SK-N-SH (cell line): ENCODE results near the gene LAMC2. TPM values are rescaled to one million over a fixed set of nuclear protein-coding genes. Genes with fewer than 3 reads are reported as not detected.

Source experiments
- CTCF ChIA-PET: fragments of 300-600, 350-600 bp; formaldehyde crosslinking; extraction: SDS; loops from one replicate; lab custom pipeline; 2021; lab: Yijun Ruan, JAX
- POLR2A ChIA-PET: fragments of 350-600 bp; sonication (Branson Sonifier 250); formaldehyde crosslinking; extraction: SDS; loops from one replicate; lab custom pipeline; 2020; ENCODE audit warnings: antibody characterized with exemption, inconsistent platforms; lab: Yijun Ruan, JAX
- DNase-seq: peaks from one replicate; pipeline ENCODE4 v3.0.0; 2012
- H2AFZ ChIP-seq: fragments of 200-600 bp; sonication (generic); 2 replicates; pipeline ENCODE4 v1.8.1; 2016; ENCODE audit warnings: antibody characterized with exemption, mild to moderate bottlenecking, low read depth
- H3F3A ChIP-seq: fragments of 200-600 bp; sonication (generic); replicated peaks from 2 replicates; pipeline ENCODE3; 2016; ENCODE audit warnings: antibody characterized with exemption, mild to moderate bottlenecking; ENCODE audit not compliant: insufficient read depth
- H3K27ac ChIP-seq, 2 experiments: fragments of 200-500 bp in 1 of 2; fragments of 200-600 bp in 1 of 2; sonication (Bioruptor generic) in 1 of 2; sonication (generic), shearing (Covaris generic) in 1 of 2; 2 replicates each; pipeline versions ENCODE4 v1.5.1 to v1.6.1; 2014 to 2016; ENCODE audit warnings: low read depth in 2 of 2, inconsistent platforms in 1 of 2, low read length in 1 of 2, mild to moderate bottlenecking in 1 of 2, mixed read lengths in 1 of 2
- H3K27me3 ChIP-seq: fragments of 200-600 bp; sonication (generic), shearing (Covaris generic); 2 replicates; pipeline ENCODE4 v1.6.1; 2016; ENCODE audit warnings: mixed run types; ENCODE audit not compliant: insufficient read depth
- H3K36me3 ChIP-seq, 2 experiments: fragments of 200-500 bp in 1 of 2; fragments of 200-600 bp in 1 of 2; sonication (Bioruptor generic) in 1 of 2; sonication (generic) in 1 of 2; replicated peaks in 1 of 2; 2 replicates each; pipeline versions ENCODE3 to v1.5.1; 2014 to 2016; ENCODE audit warnings: low read length in 1 of 2, mild to moderate bottlenecking in 1 of 2; ENCODE audit not compliant: insufficient read depth in 2 of 2, control insufficient read depth in 1 of 2
- H3K4me1 ChIP-seq, 2 experiments: fragments of 200-500 bp in 1 of 2; fragments of 200-600 bp in 1 of 2; sonication (Bioruptor generic) in 1 of 2; sonication (generic), shearing (Covaris generic) in 1 of 2; 2 replicates each; pipeline versions ENCODE4 v1.5.1 to v1.6.1; 2014 to 2016; ENCODE audit warnings: low read depth in 1 of 2, low read length in 1 of 2, mixed run types in 1 of 2; ENCODE audit not compliant: insufficient read depth in 2 of 2, control insufficient read depth in 1 of 2
- H3K4me2 ChIP-seq: fragments of 200-600 bp; sonication (generic), shearing (Covaris generic); 2 replicates; pipeline ENCODE4 v1.6.1; 2017; ENCODE audit warnings: mixed run types
- H3K4me3 ChIP-seq, 2 experiments: fragments of 200-500 bp in 1 of 2; fragments of 200-600 bp in 1 of 2; sonication (Bioruptor generic) in 1 of 2; sonication (generic), shearing (Covaris generic) in 1 of 2; 2 replicates each; pipeline versions ENCODE4 v1.5.1 to v1.8.1; 2014 to 2016; ENCODE audit warnings: low read depth in 2 of 2, inconsistent platforms in 1 of 2, low read length in 1 of 2, mild to moderate bottlenecking in 1 of 2, mixed read lengths in 1 of 2, moderate library complexity in 1 of 2
- H3K79me2 ChIP-seq: fragments of 200-600 bp; sonication (generic); 2 replicates; pipeline ENCODE4 v1.8.1; 2017; ENCODE audit warnings: mild to moderate bottlenecking; ENCODE audit not compliant: insufficient read depth
- H3K9ac ChIP-seq: fragments of 200-600 bp; sonication (generic); 2 replicates; pipeline ENCODE4 v1.6.1; 2017; ENCODE audit warnings: mixed run types
- H3K9me2 ChIP-seq: fragments of 200-600 bp; sonication (generic); 2 replicates; pipeline ENCODE4 v1.6.1; 2017; ENCODE audit warnings: mixed run types
- H3K9me3 ChIP-seq: fragments of 200-600 bp; sonication (generic); 2 replicates; pipeline ENCODE4 v1.6.1; 2017; ENCODE audit warnings: mixed run types, mild to moderate bottlenecking, moderate library complexity
- H4K20me1 ChIP-seq: fragments of 200-600 bp; sonication (generic); 2 replicates; pipeline ENCODE4 v1.6.1; 2017; ENCODE audit warnings: mild to moderate bottlenecking, mixed run types; ENCODE audit not compliant: insufficient read depth
- ELF1 ChIP-seq: IDR thresholded peaks from 2 replicates; pipeline ENCODE4 v1.4.0; 2012
- FOXM1 ChIP-seq: IDR thresholded peaks from 2 replicates; pipeline ENCODE4 v1.4.0; 2012; ENCODE audit warnings: low read depth, mild to moderate bottlenecking
- GABPA ChIP-seq: IDR thresholded peaks from 2 replicates; pipeline ENCODE4 v1.4.0; 2012; ENCODE audit warnings: low read depth, mild to moderate bottlenecking
- JUND ChIP-seq: IDR thresholded peaks from 2 replicates; pipeline ENCODE4 v1.4.0; 2012
- MXI1 ChIP-seq: IDR thresholded peaks from 2 replicates; pipeline ENCODE4 v1.6.1; 2012; ENCODE audit warnings: mild to moderate bottlenecking, low read depth, low read length, improper control_type of control experiment
- NFIC ChIP-seq: IDR thresholded peaks from 2 replicates; pipeline ENCODE4 v1.4.0; 2012; ENCODE audit warnings: borderline replicate concordance
- POLR2AphosphoS5 ChIP-seq: IDR thresholded peaks from 2 replicates; pipeline ENCODE4 v1.6.1; 2012; ENCODE audit warnings: low read depth, low read length
- RAD21 ChIP-seq: IDR thresholded peaks from 2 replicates; pipeline ENCODE4 v1.6.1; 2012; ENCODE audit warnings: mild to moderate bottlenecking, low read length
- RFX5 ChIP-seq: IDR thresholded peaks from 2 replicates; pipeline ENCODE4 v1.6.1; 2012; ENCODE audit warnings: mild to moderate bottlenecking, improper control_type of control experiment, low read length
- RXRA ChIP-seq: IDR thresholded peaks from 2 replicates; pipeline ENCODE4 v1.4.0; 2012; ENCODE audit warnings: low read depth, mild to moderate bottlenecking, borderline replicate concordance
- SIN3A ChIP-seq: IDR thresholded peaks from 2 replicates; pipeline ENCODE4 v1.6.1; 2012; ENCODE audit warnings: low read depth, mild to moderate bottlenecking, low read length, moderate library complexity, borderline replicate concordance
- SMC3 ChIP-seq: IDR thresholded peaks from 2 replicates; pipeline ENCODE4 v1.6.1; 2012; ENCODE audit warnings: low read depth, low read length, improper control_type of control experiment
- YY1 ChIP-seq: IDR thresholded peaks from 2 replicates; pipeline ENCODE4 v1.4.0; 2012; ENCODE audit warnings: low read depth, mild to moderate bottlenecking
- WGBS: methylation state at CpG from one replicate; pipeline ENCODE4 v1.1.6; 2017; ENCODE audit warnings: low lambda C conversion rate; 5-methylcytosine and 5-hydroxymethylcytosine counted together
- polyA plus RNA-seq, 3 experiments: library from polyadenylated mRNA; depleted of rRNA; stranded (reverse); fragments of >200 nt; gene quantifications; 2 replicates each; pipeline ENCODE4 v1.2.3, GENCODE V29; 2012
- TF ChIP-seq, protein P1 (sequence below): IDR thresholded peaks from 2 replicates; pipeline ENCODE4 v1.6.1; 2012; ENCODE audit warnings: mild to moderate bottlenecking, low read depth, low read length, moderate library complexity
- TF ChIP-seq, protein P2 (sequence below): fragments of 150-350 bp; IDR thresholded peaks from 2 replicates; pipeline ENCODE4 v1.6.1; 2016; ENCODE audit warnings: mild to moderate bottlenecking, low read depth, low read length
- TF ChIP-seq, protein P3 (sequence below): IDR thresholded peaks from 2 replicates; pipeline ENCODE4 v1.4.0; 2012; ENCODE audit warnings: low read depth, borderline replicate concordance
- TF ChIP-seq, protein P4 (sequence below): IDR thresholded peaks from 2 replicates; pipeline ENCODE4 v1.4.0; 2012; ENCODE audit warnings: low read depth

Gene LAMC2
- polyA plus RNA-seq, 1 of the 3 experiments (the other 2 are of a cell fraction), result 0.15 TPM

DNA sequence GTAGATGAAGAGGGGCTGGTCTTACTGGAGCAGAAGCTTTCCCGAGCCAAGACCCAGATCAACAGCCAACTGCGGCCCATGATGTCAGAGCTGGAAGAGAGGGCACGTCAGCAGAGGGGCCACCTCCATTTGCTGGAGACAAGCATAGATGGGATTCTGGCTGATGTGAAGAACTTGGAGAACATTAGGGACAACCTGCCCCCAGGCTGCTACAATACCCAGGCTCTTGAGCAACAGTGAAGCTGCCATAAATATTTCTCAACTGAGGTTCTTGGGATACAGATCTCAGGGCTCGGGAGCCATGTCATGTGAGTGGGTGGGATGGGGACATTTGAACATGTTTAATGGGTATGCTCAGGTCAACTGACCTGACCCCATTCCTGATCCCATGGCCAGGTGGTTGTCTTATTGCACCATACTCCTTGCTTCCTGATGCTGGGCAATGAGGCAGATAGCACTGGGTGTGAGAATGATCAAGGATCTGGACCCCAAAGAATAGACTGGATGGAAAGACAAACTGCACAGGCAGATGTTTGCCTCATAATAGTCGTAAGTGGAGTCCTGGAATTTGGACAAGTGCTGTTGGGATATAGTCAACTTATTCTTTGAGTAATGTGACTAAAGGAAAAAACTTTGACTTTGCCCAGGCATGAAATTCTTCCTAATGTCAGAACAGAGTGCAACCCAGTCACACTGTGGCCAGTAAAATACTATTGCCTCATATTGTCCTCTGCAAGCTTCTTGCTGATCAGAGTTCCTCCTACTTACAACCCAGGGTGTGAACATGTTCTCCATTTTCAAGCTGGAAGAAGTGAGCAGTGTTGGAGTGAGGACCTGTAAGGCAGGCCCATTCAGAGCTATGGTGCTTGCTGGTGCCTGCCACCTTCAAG lies 57.3 kb downstream of the LAMC2 start:
- Histone ChIP-seq H4K20me1 (no peaks in the 10 kb centered on the region), H3F3A (peaks cover 5% of the 10 kb centered on the region), H3K4me3 (no peak overlapping the region), H3K4me2 (no peak overlapping the region), H3K27me3 (0 out of 2 replicates have a peak, but pooled peaks cover 1% of the 10 kb centered on the region), H3K79me2 (no peaks in the 10 kb centered on the region), H3K36me3 (no peaks in the 10 kb centered on the region), H3K9me3 (no peaks in the 10 kb centered on the region), H3K9ac (no peak overlapping the region), H3K9me2 (no peaks in the 10 kb centered on the region), H2AFZ (no peak overlapping the region), H3K4me1 (no peaks in the 10 kb centered on the region), H3K27ac (no peak overlapping the region)
- WGBS, result 80% methylated on average over 4 of the region's 5 CpGs
- ChIA-PET POLR2A (no interaction called here), CTCF (interaction anchor here (1.0 to 6.7 kb wide), 2 partner anchors 9 to 14 kb away, joined by 3 to 37 read pairs; no protein-coding TSS in a partner anchor)
- no peak for DNase-seq
- TF ChIP-seq POLR2AphosphoS5, result no peak
- TF ChIP-seq YY1, result no peak
- no peak for TF ChIP-seq ELF1
- TF ChIP-seq NFIC, result no peak
- TF ChIP-seq, protein P1, sequence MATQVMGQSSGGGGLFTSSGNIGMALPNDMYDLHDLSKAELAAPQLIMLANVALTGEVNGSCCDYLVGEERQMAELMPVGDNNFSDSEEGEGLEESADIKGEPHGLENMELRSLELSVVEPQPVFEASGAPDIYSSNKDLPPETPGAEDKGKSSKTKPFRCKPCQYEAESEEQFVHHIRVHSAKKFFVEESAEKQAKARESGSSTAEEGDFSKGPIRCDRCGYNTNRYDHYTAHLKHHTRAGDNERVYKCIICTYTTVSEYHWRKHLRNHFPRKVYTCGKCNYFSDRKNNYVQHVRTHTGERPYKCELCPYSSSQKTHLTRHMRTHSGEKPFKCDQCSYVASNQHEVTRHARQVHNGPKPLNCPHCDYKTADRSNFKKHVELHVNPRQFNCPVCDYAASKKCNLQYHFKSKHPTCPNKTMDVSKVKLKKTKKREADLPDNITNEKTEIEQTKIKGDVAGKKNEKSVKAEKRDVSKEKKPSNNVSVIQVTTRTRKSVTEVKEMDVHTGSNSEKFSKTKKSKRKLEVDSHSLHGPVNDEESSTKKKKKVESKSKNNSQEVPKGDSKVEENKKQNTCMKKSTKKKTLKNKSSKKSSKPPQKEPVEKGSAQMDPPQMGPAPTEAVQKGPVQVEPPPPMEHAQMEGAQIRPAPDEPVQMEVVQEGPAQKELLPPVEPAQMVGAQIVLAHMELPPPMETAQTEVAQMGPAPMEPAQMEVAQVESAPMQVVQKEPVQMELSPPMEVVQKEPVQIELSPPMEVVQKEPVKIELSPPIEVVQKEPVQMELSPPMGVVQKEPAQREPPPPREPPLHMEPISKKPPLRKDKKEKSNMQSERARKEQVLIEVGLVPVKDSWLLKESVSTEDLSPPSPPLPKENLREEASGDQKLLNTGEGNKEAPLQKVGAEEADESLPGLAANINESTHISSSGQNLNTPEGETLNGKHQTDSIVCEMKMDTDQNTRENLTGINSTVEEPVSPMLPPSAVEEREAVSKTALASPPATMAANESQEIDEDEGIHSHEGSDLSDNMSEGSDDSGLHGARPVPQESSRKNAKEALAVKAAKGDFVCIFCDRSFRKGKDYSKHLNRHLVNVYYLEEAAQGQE, result no peak
- no peak for TF ChIP-seq JUND

DNA sequence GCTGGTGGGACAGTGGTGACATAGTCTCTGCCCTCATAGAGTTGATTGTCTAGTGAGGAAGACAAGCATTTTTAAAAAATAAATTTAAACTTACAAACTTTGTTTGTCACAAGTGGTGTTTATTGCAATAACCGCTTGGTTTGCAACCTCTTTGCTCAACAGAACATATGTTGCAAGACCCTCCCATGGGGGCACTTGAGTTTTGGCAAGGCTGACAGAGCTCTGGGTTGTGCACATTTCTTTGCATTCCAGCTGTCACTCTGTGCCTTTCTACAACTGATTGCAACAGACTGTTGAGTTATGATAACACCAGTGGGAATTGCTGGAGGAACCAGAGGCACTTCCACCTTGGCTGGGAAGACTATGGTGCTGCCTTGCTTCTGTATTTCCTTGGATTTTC lies 58.4 kb downstream of the LAMC2 start:
- Histone ChIP-seq H3K36me3 (no peaks in the 10 kb centered on the region), H3K27ac (no peak overlapping the region), H3K27me3 (0 out of 2 replicates have a peak, but pooled peaks cover 4% of the 10 kb centered on the region), H3K9ac (no peak overlapping the region), H3K4me3 (no peak overlapping the region), H3K9me2 (no peaks in the 10 kb centered on the region), H3K4me1 (no peaks in the 10 kb centered on the region), H3K9me3 (no peaks in the 10 kb centered on the region), H2AFZ (no peak overlapping the region), H3K4me2 (no peak overlapping the region), H4K20me1 (no peaks in the 10 kb centered on the region), H3K79me2 (no peaks in the 10 kb centered on the region), H3F3A (no peaks in the 10 kb centered on the region)
- CTCF ChIA-PET, result no interaction called here
- no peak for DNase-seq
- POLR2A ChIA-PET, result no interaction called here
- WGBS, result 93% methylated on average over 1 of the region's 1 CpG
- TF ChIP-seq MXI1 (no peak), SIN3A (no peak), RXRA (no peak), RFX5 (no peak), FOXM1 (no peak), YY1 (no peak), RAD21 (no peak), SMC3 (no peak), GABPA (no peak), NFIC (no peak)
- TF ChIP-seq, protein P2, sequence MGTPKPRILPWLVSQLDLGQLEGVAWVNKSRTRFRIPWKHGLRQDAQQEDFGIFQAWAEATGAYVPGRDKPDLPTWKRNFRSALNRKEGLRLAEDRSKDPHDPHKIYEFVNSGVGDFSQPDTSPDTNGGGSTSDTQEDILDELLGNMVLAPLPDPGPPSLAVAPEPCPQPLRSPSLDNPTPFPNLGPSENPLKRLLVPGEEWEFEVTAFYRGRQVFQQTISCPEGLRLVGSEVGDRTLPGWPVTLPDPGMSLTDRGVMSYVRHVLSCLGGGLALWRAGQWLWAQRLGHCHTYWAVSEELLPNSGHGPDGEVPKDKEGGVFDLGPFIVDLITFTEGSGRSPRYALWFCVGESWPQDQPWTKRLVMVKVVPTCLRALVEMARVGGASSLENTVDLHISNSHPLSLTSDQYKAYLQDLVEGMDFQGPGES, result no peak
- TF ChIP-seq, protein P1, result no peak
- TF ChIP-seq, protein P3, sequence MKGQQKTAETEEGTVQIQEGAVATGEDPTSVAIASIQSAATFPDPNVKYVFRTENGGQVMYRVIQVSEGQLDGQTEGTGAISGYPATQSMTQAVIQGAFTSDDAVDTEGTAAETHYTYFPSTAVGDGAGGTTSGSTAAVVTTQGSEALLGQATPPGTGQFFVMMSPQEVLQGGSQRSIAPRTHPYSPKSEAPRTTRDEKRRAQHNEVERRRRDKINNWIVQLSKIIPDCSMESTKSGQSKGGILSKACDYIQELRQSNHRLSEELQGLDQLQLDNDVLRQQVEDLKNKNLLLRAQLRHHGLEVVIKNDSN, result no peak
- TF ChIP-seq, protein P4, sequence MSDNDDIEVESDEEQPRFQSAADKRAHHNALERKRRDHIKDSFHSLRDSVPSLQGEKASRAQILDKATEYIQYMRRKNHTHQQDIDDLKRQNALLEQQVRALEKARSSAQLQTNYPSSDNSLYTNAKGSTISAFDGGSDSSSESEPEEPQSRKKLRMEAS, result no peak
